GM11168 (cell line): Measurements from ENCODE around the gene AHDC1.
"Not testable (repeated sequence)": the region's sequence is repeated elsewhere in the genome, so short reads cannot be mapped to it uniquely, and the experiment has no call there.

Experiments used
- in situ Hi-C: fragments of 300-500 bp; cut with MboI; formaldehyde crosslinking; loops from one replicate; pipeline ENCODE4 v1.12.0; 2022; ENCODE audit warnings: low sequenced_read_pairs; ENCODE audit not compliant: unreplicated experiment

The AHDC1 gene, protein sequence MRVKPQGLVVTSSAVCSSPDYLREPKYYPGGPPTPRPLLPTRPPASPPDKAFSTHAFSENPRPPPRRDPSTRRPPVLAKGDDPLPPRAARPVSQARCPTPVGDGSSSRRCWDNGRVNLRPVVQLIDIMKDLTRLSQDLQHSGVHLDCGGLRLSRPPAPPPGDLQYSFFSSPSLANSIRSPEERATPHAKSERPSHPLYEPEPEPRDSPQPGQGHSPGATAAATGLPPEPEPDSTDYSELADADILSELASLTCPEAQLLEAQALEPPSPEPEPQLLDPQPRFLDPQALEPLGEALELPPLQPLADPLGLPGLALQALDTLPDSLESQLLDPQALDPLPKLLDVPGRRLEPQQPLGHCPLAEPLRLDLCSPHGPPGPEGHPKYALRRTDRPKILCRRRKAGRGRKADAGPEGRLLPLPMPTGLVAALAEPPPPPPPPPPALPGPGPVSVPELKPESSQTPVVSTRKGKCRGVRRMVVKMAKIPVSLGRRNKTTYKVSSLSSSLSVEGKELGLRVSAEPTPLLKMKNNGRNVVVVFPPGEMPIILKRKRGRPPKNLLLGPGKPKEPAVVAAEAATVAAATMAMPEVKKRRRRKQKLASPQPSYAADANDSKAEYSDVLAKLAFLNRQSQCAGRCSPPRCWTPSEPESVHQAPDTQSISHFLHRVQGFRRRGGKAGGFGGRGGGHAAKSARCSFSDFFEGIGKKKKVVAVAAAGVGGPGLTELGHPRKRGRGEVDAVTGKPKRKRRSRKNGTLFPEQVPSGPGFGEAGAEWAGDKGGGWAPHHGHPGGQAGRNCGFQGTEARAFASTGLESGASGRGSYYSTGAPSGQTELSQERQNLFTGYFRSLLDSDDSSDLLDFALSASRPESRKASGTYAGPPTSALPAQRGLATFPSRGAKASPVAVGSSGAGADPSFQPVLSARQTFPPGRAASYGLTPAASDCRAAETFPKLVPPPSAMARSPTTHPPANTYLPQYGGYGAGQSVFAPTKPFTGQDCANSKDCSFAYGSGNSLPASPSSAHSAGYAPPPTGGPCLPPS (N-terminal part only)

GRCh38 chr1:27603681-27604578, at the start of gene AHDC1:
AHDC1 (minus strand) TSS chr1:27604144; CDS start chr1:27552115, 52,029 bp downstream.
- in situ Hi-C loops, result loop anchor here (10.0 kb wide), 1 partner anchor 209 kb away; the partner anchor contains the start of gene GPR3

DNA sequence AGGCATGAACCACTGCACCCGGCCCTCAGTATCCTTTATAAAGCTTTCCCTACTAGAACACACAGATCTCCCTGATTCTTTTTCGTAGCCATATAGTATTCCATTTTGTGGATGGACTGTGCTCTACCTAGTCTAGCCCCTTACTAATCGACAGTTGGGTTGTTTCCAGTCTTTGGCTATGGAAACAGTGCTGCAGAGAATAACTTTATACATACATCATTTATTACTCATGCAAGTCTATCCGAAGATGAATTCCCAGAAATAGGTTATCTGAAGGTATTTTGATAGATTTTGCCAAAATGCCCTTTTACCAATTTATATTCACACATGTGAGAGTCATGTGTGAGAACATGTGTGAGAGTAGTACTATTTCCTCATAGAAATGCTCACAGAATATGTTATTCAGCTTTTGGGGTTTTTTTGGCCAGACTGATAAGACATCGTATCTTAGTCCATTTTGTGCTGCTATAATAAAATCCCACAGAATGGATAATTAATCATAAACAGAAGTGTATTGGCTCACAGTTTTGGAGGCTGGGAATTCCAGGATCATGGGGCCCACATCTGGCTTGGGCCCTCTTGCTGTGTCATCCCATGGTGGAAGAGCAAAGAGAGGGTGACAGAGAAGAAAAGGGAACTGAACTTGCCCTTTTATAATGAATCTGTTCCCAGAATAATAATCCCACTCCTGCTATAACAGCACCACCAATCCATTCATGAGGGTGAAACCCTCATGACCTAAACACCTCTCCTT, 48.3 kb upstream of the AHDC1 start:
- in situ Hi-C loops, result no loop called here

DNA sequence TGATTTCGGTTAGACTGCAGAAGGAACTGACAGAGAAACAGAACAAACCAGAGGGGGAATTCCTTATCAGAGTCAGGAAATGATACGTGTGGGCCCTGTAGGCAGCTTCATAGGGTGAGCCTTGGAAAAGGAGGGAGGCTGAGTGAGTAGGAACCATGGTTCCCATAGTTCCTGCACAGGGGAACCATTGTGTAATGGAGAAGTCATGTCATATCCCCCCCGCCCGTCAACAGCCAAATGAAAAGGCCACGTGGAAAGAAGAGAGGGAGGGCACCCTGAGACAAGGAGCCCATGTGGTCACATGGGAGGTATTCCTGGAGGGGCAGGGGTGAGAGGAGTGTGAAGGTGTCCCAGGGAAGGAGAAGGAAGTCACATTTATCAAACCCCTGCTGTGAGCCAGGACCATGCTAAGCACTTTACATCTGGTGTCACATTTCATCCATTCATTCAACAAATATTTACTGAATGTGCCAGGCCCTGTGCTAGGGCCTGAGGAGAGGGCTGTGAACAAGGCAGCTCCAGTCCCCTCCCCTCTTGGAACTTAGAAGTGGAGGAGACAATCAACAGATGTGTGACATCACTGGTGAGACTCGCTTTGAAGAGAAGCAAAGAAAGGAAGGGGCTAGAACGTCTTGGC, 46.7 kb upstream of the AHDC1 start:
- in situ Hi-C loops, result no loop called here

DNA sequence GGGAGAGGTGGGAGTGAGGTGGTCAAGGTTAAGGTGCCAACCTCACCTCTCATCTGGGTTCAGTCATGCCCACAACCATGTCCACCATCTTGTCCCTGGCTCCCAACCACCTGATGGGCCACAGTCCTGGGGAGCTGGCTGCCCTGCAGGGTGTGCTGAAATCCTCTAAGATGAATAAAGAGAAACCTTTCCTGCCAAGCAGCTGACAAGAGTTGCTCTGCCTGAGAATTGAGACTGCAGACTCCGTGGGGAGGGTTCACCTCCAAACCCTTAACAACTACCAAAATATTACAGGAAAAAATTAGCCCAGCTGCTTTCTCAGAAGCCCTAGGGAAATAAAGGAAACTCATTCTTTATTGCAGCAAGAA, 46.2 kb upstream of the AHDC1 start:
- in situ Hi-C loops, result no loop called here

DNA sequence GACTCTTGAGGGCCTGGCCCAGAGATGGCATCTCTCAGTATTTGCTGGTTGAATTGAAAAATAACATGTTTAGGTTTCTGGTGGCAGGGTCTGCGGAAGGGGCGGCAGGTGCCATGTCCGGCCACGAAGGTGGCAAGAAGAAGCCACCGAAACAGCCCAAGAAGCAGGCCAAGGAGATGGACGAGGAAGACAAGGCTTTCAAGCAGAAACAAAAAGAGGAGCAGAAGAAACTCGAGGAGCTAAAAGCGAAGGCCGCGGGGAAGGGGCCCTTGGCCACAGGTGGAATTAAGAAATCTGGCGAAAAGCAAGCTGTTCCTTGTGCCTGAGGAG, 45.3 kb upstream of the AHDC1 start:
- in situ Hi-C loops, result no loop called here

GRCh38 chr1:27648602-27649305, 44.8 kb upstream of the AHDC1 start:
- in situ Hi-C loops, result no loop called here

- in situ Hi-C loops, result no loop called here
Measured at GRCh38 chr1:27647328-27647727, 43.4 kb upstream of the AHDC1 start.

DNA sequence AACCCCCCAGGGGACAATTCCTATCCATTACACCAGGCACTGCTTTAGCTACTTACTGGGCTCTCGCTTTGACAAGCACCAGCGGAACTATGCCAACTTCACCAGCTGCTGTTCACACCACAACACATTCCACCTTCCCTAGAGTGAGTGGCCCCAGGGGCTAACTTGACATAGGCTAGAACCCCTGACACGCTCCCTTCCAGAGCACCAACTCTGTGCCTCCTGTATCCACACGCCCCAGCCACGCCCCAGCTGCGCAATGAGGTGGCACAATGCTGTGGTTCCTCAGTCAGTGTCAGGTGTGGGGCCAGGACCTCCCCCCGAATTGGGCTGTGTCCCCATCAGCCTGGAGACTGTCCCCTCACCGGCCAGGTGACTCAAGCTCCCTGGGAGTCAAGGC, 42.7 kb upstream of the AHDC1 start:
- in situ Hi-C loops, result no loop called here

GRCh38 chr1:27645071-27645415, 41.1 kb upstream of the AHDC1 start:
- in situ Hi-C loops, result no loop called here

DNA sequence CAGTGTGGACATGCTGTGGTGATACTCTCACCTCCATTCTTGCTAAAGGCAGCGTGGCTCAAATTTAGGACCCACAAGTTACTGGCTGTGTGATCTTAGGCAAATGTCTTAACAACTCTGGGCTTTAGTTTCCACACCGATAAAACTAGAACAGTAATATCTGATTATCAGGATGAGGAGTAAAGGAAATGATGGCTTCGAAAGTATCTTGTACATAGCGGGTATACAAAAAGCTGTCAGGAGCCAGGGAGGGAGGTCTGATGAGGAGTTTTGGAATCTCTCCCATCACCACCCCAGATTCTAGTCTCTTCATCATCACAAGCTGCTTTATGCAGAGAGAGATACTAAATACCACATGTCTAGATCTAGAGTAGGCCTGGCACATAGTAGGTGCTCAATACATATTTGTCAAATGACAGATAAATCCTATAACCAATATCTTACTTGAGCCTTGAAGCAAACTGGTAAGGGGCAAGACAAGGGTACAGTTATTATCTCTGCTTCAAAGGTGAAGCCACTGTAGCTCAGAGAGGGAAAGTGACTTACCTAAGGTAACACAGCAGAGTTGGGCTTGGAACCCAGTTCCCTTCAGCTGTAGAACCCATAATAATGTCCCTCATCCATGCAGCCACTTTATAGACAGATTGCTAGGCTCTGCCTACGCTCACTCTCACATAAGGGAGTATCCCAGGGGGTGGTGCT, 40.6 kb upstream of the AHDC1 start:
- in situ Hi-C loops, result no loop called here

GRCh38 chr1:27643600-27644368, 39.8 kb upstream of the AHDC1 start:
- in situ Hi-C loops, result no loop called here

- in situ Hi-C loops, result not testable (repeated sequence)
Measured at GRCh38 chr1:27640514-27640913, 36.6 kb upstream of the AHDC1 start.

DNA sequence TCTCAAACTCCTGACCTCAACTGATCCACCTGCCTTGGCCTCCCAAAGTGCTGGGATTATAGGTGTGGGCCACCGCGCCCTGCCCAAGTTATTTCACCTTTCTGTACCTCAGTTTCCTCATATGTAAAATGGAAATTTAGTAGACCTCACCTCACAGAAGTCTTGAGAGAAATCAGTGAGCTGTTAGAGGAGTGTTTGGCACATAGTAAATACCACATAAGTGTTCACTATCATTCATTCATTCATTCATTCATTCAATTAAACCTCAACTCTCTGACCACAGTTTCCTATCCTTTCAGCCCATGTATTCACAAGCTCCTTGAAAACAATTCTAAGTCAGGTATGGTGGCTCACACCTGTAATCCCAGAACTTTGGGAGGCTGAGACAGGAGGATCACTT, 34.9 kb upstream of the AHDC1 start:
- in situ Hi-C loops, result no loop called here

GRCh38 chr1:27638047-27638734, 34.2 kb upstream of the AHDC1 start:
- in situ Hi-C loops, result no loop called here

- in situ Hi-C loops, result no loop called here
Measured at GRCh38 chr1:27635396-27636142, 31.6 kb upstream of the AHDC1 start.

DNA sequence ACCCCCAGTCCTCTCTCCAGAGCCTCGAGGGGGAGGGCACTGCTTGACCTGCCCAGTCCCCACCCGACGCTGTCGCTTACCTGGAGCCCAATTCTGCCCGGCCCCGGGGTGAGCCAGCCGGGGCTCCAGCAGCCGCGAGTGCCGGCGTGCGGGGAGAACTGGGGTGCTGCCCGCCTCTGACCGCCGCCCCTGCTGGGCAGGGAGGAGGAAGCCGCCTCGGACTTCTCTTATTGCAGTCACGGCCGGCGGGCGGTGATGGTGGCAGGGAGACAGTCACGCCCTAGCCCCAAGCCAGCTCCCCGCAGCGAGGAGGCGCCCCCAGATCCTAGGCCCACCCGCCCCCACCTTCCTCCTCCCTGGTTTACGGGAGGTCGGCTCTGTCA, 31.0 kb upstream of the AHDC1 start, which contains the start of gene FGR:
Gene FGR (minus strand): TSS at position 201 of the 383 bp plus-strand sequence. CDS start 11,269 bp downstream, outside the sequence.
- in situ Hi-C loops, result no loop called here
